H1 (cell line): ENCODE results near the gene SPOPL. TPM values are rescaled to one million over a fixed set of nuclear protein-coding genes. Genes with fewer than 3 reads are reported as not detected.

Experiments
- BRCA1 ChIP-seq: IDR thresholded peaks from 2 replicates; pipeline ENCODE4 v1.6.1; 2012; ENCODE audit warnings: low read depth, low read length, improper control_type of control experiment
- EZH2 ChIP-seq: fragments of 200-600 bp; sonication (generic); IDR thresholded peaks from 2 replicates; pipeline ENCODE4 v1.7.1; 2012; ENCODE audit warnings: low read depth, mild to moderate bottlenecking, moderate library complexity, low read length, inconsistent platforms; ENCODE audit not compliant: severe bottlenecking
- MAFK ChIP-seq: IDR thresholded peaks from 2 replicates; pipeline ENCODE4 v1.6.1; 2012; ENCODE audit warnings: low read depth, mild to moderate bottlenecking, improper control_type of control experiment, low read length
- POLR2AphosphoS5 ChIP-seq: IDR thresholded peaks from 2 replicates; pipeline ENCODE4 v1.6.1; 2011; ENCODE audit warnings: low read depth, low read length
- POU5F1 ChIP-seq: IDR thresholded peaks from 2 replicates; pipeline ENCODE4 v1.6.1; 2011; ENCODE audit warnings: low read depth, mild to moderate bottlenecking, low read length, moderate library complexity
- RAD21 ChIP-seq, 2 experiments: IDR thresholded peaks in 1 of 2; conservative IDR thresholded peaks in 1 of 2; 2 replicates each; pipeline ENCODE4 v1.6.1; 2011; ENCODE audit warnings: low read depth in 2 of 2, low read length in 2 of 2, improper control_type of control experiment in 1 of 2, inconsistent platforms in 1 of 2, mild to moderate bottlenecking in 1 of 2, moderate library complexity in 1 of 2
- RXRA ChIP-seq: IDR thresholded peaks from 2 replicates; pipeline ENCODE4 v1.6.1; 2011; ENCODE audit warnings: low read depth, mild to moderate bottlenecking, low read length, moderate library complexity; ENCODE audit not compliant: insufficient read depth
- SIRT6 ChIP-seq: IDR thresholded peaks from one replicate; pipeline ENCODE4 v1.7.1; 2012; ENCODE audit warnings: low read length, inconsistent platforms
- polyA plus RNA-seq, 7 experiments: library from polyadenylated mRNA; depleted of rRNA in 3 of 7; stranded (reverse) in 5 of 7; unstranded in 2 of 7; fragments of >200 nt in 5 of 7; fragments of 200-250 nt in 2 of 7; gene quantifications; 1 replicate in 5 of 7; 2 replicates in 1 of 7; 4 replicates in 1 of 7; pipeline versions ENCODE4 v1.2.1 to v1.2.3, GENCODE V29; 2011 to 2013; ENCODE audit warnings: missing spikeins in 2 of 7, mixed read lengths in 2 of 7
- total RNA-seq: library from RNA; stranded (reverse); fragmentation: NEBNext Ultra II Directional; extraction: Animal tissue kit (Norgen Biotek cat#: 25700); gene quantifications from 2 replicates; pipeline ENCODE4 v1.2.1, GENCODE V29; 2021
- TF ChIP-seq, protein P1 (sequence below): fragments of 300-600 bp; sonication (generic); IDR thresholded peaks from 2 replicates; pipeline ENCODE4 v1.7.1; 2012; ENCODE audit warnings: low read length, moderate library complexity, mild to moderate bottlenecking, inconsistent platforms; ENCODE audit not compliant: insufficient replicate concordance

Gene SPOPL
- total and polyA plus RNA-seq, 2 of the 8 experiments (the other 6 are each of a cell fraction or from before 2014, with no cell fraction given), result 1.9 to 14.5 TPM

DNA sequence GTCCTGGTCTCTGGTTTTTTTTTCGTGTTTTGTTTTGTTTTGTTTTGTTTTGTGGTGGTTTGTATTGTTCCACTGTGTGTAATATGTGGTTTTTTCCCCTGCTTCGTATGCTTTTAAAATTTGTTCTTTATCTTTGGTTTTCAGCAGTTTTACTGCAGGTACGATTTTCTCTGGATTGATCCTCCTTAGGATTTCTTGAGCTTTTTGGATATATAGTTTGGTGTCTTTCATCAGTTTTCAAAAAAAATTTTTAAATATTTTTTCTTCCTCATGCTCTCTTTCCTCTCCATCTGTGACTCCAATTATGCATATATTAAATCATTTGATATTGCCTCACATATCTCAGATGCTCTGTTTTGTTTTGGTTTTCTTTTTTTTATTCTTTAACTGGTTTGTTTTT is 78.0 kb downstream of the SPOPL start (continued):
- TF ChIP-seq, protein P1, sequence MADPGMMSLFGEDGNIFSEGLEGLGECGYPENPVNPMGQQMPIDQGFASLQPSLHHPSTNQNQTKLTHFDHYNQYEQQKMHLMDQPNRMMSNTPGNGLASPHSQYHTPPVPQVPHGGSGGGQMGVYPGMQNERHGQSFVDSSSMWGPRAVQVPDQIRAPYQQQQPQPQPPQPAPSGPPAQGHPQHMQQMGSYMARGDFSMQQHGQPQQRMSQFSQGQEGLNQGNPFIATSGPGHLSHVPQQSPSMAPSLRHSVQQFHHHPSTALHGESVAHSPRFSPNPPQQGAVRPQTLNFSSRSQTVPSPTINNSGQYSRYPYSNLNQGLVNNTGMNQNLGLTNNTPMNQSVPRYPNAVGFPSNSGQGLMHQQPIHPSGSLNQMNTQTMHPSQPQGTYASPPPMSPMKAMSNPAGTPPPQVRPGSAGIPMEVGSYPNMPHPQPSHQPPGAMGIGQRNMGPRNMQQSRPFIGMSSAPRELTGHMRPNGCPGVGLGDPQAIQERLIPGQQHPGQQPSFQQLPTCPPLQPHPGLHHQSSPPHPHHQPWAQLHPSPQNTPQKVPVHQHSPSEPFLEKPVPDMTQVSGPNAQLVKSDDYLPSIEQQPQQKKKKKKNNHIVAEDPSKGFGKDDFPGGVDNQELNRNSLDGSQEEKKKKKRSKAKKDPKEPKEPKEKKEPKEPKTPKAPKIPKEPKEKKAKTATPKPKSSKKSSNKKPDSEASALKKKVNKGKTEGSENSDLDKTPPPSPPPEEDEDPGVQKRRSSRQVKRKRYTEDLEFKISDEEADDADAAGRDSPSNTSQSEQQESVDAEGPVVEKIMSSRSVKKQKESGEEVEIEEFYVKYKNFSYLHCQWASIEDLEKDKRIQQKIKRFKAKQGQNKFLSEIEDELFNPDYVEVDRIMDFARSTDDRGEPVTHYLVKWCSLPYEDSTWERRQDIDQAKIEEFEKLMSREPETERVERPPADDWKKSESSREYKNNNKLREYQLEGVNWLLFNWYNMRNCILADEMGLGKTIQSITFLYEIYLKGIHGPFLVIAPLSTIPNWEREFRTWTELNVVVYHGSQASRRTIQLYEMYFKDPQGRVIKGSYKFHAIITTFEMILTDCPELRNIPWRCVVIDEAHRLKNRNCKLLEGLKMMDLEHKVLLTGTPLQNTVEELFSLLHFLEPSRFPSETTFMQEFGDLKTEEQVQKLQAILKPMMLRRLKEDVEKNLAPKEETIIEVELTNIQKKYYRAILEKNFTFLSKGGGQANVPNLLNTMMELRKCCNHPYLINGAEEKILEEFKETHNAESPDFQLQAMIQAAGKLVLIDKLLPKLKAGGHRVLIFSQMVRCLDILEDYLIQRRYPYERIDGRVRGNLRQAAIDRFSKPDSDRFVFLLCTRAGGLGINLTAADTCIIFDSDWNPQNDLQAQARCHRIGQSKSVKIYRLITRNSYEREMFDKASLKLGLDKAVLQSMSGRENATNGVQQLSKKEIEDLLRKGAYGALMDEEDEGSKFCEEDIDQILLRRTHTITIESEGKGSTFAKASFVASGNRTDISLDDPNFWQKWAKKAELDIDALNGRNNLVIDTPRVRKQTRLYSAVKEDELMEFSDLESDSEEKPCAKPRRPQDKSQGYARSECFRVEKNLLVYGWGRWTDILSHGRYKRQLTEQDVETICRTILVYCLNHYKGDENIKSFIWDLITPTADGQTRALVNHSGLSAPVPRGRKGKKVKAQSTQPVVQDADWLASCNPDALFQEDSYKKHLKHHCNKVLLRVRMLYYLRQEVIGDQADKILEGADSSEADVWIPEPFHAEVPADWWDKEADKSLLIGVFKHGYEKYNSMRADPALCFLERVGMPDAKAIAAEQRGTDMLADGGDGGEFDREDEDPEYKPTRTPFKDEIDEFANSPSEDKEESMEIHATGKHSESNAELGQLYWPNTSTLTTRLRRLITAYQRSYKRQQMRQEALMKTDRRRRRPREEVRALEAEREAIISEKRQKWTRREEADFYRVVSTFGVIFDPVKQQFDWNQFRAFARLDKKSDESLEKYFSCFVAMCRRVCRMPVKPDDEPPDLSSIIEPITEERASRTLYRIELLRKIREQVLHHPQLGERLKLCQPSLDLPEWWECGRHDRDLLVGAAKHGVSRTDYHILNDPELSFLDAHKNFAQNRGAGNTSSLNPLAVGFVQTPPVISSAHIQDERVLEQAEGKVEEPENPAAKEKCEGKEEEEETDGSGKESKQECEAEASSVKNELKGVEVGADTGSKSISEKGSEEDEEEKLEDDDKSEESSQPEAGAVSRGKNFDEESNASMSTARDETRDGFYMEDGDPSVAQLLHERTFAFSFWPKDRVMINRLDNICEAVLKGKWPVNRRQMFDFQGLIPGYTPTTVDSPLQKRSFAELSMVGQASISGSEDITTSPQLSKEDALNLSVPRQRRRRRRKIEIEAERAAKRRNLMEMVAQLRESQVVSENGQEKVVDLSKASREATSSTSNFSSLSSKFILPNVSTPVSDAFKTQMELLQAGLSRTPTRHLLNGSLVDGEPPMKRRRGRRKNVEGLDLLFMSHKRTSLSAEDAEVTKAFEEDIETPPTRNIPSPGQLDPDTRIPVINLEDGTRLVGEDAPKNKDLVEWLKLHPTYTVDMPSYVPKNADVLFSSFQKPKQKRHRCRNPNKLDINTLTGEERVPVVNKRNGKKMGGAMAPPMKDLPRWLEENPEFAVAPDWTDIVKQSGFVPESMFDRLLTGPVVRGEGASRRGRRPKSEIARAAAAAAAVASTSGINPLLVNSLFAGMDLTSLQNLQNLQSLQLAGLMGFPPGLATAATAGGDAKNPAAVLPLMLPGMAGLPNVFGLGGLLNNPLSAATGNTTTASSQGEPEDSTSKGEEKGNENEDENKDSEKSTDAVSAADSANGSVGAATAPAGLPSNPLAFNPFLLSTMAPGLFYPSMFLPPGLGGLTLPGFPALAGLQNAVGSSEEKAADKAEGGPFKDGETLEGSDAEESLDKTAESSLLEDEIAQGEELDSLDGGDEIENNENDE, result no peak
- TF ChIP-seq RAD21 (IDR thresholded peaks at IDR 0.05 in 1 of 2, conservative IDR thresholded peaks at IDR 0.05 in 1 of 2; ENCODE audit: low read depth in 2 of 2, low read length in 2 of 2) (no peak), BRCA1 (no peak), POLR2AphosphoS5 (no peak), SIRT6 (no peak), EZH2 (no peak), POU5F1 (no peak), RXRA (no peak), MAFK (no peak)
